ENCODE data around the gene RAB7B.
A peak's percentile ranks its signal among the peaks of the same experiment; 100 is the strongest.
"Not testable (repeated sequence)": the region's sequence is repeated elsewhere in the genome, so short reads cannot be mapped to it uniquely, and the experiment has no call there.

Gene RAB7B

DNA sequence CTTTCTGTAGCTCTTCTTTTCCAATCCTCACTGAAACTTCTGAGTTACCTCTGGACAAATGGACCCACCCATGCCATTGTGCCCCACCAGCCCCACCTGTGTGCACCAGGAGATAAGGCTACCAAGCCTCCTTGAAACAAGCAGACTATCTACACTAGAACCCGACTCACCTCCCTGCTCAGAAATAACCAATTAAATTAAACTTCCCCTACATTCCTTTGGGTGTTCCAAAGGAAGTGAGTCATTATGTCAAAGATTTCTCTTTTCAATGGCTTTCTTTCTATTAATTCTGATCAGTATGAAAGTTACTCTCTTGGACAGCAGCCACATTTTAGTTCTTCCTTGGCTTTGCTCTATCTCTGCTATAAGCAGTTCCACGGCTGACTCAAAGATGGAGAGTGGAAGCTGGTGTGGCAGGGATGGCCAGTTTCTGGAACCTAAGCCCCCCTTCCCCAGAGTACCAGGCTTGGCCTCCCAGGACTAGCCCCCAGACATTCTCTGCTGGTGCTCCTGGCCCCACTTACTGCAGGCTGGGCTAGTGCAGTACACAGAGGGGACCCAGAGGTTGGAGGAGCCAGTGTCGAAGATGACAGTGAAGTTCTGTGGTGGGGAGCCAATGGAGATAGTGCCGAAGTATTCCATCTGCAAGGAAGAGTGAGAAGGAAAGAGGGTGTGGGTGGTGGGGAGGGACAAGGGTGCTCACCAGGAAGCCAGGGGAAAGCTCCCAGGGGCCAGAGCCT lies 18.6 kb upstream of the RAB7B start:
- no peak for ATAC-seq

DNA sequence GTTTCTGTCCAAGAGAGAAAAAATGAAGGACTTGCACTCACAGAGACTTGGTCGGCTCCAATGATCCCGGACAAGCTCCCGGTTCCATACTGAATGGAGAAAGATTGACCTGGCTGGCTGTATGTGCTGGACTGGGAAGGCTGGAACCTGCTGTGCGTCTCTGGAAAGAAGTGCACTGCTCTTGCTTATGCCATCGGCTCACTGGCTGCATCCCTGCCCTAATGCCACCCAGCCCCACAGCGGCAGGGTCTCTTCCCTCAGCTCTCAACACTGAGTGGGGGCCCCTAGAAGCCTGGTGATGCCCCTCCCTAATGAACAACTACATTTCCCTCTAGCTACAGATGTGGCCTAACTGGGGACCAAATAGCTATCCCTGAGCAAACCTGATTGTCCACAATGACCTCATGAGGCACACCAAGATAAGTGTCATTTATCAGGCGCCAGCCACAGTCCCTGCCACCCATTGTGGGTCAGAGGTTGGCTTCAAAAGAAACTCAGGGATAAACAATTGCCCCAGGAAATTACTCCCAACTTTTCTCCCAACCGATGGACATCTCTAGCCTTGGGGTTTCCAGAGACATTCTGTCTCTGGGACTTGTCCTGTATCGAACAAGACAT lies 17.9 kb upstream of the RAB7B start:
- no peak for ATAC-seq

DNA sequence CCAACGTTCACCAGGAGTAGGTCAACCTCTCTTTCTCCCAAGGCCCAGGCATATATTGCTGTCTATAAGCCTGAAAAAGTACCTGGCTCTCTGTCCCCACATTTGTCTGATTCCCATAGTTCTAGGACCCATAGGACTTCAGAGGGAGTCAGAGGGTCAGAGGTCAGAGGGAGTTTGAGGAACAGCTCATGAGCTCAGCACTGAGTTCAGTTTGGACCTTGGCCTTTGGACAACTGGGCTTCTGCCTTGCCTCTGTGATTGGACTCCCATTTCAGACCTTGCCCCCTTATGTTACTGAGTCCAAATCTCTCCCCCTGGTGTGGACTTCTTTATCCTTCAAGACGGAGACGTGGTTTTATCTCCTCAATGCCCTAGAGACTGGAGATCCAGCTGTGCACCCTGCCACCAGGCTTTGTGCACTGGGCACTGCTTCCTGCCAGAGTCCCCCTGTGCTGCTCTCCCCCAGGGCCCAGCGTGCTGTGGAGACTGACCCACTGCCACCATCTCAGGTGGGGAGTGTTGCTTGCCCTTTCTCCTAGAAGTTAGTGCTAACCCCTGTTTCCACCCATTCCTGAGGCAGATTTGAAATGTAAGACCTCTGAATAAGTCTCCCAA lies 17.3 kb upstream of the RAB7B start:
- ATAC-seq = no peak

DNA sequence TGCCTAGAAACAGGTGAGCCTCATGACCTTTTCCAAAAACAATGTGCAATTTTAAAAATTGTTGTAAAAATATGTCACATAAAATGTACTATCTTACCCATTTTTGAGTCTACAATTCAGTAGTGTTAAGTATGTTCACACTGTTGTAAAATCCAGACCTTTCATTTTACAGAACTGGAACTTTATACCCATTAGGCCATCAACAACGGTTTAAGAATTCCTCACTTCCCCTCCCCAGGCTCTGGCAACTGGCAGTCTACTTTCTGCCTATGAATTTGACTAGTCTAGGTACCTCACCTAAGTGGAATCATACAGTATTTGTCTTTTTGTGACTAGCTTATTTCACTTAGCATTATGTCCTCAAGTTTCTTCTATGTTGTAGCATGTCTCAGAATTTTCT lies 11.9 kb upstream of the RAB7B start:
- ATAC-seq = no peak

DNA sequence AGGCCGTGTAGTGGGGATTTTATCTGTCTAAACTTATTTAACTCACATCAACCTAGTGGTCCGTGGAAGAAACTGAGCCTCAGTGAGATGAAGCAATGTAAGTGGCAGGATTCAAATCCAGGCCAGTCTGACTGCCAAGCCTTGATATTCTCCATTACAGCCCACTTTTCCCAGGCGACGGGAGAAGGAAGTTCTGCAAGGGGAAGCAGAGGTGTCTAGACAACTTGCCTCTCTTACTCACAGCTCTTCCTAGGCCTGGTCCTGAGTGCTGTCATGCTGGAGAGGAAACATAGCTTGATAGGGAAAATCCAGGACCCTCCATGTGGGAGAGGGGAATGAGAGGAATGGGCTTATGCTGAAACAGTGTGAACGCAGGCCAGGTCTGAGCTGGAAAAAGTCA lies 11.4 kb upstream of the RAB7B start:
- ATAC-seq = no peak

DNA sequence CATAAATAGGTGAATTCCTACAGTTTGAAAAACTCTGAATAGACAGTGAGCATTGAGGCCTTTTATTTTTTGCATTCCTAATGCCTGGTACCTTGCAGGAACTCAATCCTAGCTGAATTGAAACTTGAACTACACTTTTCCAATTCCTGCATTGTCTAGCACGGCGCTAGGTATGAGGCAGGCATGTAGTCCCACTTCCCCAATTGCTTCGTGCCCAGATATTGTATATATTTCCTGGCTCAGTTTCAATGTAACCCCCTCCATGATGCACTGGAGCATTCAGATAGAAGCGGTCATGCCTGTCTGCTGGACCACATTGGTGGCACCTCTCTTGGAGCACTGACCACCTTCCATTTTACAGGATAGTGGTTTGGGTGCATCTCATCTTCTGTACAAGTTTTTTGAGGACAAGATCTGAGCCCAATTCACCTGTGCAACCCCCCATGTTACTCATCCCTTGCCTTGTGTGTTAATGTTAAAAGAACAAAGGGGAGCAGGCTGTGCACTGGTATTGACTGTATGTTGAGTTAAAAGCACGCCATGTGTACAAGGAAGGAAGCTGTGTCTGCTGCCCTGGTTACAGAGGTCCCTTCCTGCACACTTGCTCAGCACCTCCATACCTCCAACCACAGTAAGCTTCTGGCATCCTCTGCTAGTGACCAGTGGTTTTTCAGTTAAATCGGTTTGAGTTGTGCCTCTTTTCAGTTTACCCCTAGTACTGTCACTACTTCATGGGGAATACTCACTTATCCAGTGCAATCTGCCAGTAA lies 10.0 kb upstream of the RAB7B start:
- ATAC-seq = no peak

DNA sequence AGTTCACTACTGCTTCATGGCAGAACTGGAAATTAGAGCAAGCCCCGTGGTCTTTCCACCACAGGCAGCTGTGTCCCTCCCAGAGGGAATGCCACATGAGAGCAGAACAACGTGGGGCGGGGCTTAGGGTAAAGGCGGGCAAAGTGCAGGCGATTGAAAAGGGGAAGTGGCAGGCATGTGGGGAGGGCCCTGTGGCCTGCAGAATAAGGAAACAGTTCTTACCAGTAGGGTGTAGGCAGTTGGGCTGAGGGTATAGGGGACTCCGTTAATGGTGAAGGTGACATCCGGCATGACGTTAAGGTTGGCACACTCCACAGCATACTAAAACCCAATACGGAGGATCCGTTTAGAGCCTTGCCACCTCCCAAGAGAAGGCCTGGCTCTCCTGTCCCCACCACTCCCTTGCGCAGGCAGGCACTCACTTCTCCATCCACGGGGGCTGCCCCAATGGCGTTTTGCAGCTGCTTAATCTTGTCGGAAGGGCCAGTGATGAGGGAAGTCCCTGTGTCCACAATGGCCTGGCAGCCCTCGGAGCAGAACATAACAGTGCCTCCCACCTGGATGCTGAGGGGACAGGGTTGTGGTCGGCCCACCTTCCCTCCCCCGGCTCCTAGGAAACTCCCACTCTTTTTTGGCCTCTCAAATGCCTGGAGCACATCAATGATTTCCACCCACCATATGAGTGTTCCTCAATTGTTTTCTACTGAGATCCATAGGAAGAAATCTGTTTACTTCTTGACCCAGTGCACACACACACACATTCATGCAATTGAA lies 9.1 kb upstream of the RAB7B start:
- ATAC-seq = peak; percentile 75 to 78

DNA sequence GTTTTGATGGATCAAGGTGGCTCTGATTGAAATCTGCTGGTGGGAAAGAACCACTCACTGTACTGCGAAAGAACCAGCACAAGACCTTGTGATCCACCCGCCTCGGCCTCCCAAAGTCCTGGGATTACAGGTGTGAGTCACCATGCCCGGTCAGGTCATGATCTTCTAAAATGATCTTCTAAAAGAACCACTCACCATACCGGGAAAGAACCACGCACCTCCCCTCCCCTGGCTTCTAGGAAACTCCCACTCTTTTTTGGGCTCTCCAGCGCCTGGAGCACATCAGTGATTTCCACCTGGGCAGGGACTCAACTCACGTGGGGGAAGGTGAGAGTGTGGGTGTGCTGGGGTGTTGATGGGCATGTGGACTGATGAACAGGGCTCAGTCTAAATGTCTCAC lies 7.9 kb upstream of the RAB7B start:
- no peak for ATAC-seq

DNA sequence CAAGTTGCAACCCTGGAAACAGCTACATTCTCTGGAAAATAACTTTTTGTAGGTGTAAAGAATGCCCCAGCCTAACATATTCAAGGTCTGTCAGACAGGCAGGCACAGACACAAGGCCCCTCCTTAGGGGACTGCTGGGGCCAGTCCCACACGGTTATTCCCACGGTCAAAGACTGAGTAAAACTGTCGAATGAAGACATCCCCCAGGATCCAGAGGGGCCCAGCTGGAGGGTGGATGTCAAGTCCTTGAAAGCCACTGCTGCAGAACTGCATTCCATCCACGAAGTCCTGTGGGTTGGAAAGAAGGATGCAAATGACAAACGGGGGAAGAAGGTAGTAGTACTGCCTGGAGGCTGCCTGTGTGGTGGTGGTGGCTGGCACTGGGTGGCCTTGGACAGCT lies 6.9 kb upstream of the RAB7B start:
- ATAC-seq = no peak

DNA sequence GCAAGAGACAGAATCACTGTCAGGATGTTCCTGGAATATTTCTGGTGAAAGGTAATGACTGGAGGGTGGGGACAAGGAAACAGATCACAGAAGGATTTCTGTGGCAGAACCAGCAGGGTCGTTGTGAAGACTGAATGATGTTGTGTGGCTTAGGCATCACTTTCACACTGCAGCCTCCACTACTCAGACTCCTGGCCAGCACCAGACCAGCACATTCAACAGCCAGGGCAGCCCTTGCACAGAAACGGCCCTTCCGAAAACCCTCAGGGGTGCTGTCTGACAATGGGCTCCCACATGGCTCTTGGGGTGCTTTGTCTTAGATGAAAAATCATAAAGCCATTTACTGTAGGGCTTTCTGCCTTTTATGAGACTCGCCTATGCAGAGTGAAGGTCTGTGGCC lies 3.8 kb upstream of the RAB7B start:
- ATAC-seq = no peak

DNA sequence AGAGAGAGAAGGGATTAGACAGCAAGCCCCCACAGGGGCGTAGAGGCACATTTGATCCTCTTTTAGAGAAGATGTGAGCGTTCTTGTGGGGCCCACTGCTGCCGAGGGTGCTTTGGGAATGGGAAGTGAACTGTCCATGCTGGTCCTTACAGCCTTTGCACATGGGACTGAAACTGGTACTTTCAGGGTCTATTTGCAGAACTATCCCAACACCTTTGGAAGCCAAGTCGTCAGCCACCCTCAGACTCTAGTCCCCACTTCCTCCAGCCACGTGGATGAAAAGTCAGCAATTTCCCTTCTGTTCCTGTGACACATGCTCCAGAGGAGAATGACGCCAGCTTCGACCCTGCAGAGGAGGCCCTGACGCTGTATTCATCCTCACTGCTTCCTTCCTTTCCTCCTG lies 2.6 kb upstream of the RAB7B start:
- ATAC-seq = no peak

DNA sequence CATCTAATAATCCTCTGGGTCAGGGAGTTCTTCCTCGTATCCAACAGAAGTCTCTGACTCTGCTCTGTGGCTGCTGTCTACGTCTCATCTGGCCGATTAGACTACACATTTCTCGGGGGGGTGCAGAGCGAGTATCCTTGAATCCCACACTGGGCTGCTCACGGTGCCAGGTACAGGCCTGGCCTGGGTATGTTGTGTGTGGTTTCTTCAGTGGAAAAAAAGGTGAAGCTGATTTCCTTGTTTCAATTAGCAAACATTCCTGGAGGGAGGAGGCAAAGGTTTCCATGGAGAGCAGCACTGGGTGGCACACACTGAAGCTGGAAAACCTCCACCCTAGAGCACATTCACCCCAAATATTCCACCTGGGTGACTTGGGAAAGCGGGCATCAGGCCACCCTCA lies 2.0 kb upstream of the RAB7B start:
- no peak for ATAC-seq

DNA sequence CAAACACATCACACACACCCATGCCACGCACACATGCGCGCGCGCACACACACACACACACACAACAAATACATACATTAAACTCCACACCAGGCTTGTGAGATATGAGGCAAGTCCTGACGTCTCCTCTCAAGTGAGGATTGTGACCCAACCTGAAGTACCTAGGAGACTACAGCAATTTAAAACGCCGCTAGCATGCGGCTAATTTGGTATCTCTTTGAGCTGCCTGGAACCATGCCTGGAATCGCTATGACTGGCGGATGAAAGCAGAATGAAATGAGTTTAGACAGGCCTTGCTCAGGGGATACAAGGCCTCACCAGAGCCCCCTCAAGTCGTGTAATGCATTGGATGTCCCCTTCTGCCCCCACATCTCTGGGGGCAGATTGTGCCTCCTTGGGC lies 1.6 kb upstream of the RAB7B start:
- ATAC-seq = no peak

DNA sequence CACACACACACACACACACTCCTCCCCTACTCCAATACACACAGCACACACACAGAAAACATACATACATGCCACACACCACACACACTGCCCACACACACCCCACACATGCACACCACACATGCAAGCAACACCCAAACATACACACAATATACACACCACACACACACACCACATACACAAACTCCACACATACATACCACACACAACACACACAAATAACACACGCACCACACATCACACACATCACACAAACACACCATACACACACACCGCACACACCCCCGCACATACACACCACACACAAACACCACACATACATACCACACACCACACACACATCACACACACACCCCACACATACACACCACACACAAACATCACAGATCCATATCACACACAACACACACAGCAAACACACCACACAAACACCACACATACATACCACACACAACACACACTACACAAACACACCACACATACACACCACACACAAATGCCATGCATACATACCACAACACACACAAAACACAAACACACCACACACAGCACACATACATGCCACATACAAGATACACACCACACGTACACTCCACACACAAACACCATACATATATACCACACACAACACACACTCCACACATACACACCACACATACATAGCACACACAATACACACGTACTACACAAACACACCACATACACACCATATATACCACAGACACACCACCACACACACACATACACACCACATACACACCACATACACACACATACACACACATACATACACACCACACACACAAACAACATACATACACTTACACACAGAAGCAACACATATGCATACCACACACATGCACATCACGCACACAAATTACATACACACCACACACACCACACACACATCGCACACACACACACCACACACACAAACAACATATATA lies 932 bp upstream of the RAB7B start:
- no peak for ATAC-seq

DNA sequence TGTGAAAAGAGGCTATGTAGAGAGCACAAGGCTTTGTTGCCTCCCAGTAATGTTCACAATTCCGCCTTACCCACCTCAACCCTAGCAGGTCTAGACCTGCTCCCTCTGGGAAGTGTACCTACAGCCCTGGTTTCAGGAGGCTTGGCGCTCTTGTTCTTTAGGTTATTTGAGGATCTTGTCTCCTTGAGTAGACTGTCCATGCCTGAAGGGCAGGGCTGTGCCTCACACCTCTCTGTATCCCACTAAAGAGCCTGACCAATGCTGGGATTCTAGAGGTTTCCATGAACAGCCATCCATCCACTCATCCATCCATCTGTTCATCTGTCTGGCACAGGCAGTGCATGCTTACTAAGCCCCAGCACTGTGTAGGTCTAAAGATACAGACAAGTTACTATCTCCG lies 1.0 kb downstream of the RAB7B start:
- no peak for ATAC-seq

DNA sequence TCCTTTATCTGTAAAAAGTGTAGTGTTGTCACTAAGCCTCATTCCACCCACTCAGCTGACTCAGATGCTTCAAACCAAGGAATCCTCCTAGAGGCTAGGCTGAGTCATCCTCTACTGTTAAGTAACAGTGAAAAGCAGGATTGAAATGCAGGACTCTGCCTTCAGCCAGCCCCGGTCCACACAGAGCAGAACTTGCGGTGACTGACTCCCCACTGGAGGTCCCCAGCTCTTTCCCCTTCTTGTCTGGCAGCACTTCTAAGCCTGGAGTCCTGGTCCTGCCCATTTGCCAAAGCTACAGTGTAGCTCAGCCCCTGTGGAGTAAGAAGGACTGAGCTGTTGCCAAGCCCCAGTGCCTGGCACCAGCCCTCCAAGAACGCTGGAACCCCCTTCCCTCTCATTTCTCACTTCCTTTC lies 1.7 kb downstream of the RAB7B start:
- peak; percentile 53 to 71 for ATAC-seq

DNA sequence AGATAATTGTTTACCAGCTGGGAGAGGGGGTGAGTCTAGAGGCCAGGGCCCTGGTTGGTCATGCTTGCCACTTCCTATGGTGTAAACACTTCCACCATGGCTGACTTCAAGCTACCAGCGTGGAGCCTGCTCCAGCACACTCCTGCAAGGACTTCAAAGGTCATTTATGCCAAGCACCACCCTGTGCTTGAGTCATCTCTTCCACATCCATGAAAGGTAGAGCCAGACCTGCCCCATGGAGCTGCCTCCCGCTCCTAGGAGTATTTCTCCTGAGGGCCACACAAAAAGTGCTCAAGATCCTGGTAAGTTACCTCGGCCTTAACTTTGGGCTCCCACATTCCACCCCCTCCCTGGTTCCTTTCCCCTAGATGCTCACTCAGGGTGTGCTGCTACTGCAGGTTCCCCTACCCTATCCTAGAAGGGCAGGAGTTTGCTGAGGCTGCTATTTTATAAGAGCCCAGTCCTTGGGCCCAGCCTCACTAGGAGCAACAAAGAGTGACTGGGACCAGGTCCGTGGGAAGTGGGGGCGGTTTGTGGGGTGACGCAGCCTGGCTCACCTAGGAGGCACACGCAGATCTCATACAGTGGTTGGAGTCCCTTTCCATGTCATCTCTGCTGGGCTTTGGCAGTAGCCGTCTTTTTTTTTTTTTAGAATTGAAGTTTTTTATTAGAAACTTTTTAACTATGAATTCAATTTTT lies 2.4 kb downstream of the RAB7B start:
- peak; percentile 35 to 46 for ATAC-seq

DNA sequence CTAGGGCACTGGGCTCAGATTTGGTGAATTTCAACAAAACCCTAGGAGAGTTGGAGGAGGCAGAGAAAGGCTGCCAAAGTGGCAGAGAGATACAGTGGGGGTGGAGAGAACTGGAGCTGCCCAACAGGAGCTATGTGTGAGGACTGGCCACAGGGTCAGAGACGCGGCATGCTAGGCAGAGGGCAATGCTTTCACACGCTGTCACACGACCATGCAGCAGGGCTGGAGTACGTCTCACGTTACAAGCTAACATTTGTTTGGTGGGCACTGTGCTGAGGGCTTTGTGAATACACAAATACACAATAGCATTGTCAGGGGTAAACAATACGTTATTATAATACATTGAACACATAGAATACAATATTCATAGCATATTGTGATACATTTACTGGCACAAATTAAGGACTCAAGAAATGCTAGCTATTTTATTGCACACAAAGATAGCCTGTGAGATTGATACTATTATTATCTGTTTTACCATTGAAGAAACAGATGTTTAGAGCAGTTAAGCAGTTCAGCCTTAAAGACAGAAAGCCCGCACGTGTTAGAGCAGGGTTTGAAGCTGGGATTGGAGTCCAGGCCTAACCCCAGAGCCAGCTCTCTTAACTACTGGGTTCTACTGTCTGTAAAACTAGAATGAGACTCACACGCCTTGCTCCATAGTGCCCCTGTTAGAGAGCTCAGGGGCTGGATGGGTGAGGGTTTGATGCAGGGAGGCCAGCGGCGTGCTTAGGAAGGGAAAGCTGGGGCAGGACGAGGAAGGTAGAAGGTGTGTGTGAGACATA lies 4.5 kb downstream of the RAB7B start:
- ATAC-seq = no peak

DNA sequence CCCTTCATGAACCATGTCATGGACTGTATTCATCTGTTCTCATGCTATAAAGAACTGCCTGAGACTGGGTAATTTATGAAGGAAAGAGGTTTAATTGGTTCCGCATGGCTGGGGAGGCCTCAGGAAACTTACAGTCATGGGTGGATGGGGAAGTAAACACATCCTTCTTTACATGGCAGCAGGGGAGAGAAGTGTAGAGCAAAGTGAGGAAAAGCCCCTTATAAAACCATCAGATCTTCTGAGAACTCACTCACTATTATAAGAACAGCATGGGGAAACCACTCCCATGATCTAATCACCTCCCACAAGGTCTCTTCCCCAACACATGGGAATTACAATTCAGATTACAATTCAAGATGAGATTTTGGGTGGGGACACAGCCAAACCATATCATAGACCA lies 6.6 kb downstream of the RAB7B start:
- ATAC-seq = not testable (repeated sequence)

DNA sequence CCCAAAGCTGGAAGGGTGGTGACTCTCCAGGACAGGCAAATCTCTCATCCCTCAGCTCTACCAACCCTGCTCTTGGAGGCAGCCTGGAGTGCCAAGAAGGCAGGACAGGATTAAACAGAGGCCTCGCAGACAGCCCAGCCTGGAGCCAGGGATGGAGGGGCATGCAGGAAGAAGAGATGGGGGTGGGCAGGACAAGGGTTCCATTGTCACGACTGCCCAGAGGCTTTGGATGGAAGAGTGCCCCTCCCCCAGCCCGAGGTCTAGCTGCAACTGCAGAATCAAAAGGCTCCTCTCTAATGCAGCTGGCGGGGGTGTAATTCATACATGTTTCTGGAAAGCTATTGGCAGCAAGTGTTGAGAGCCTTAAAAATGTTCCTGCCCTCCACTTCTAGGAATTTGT lies 8.8 kb downstream of the RAB7B start:
- ATAC-seq = no peak
